HepG2 (cell line): ENCODE measurements around the gene TMEM174. TPM values are rescaled to one million over a fixed set of nuclear protein-coding genes. Genes with fewer than 3 reads are reported as not detected.
A peak's percentile ranks its signal among the peaks of the same experiment; 100 is the strongest.

ENCODE experiments used
- AKAP8 ChIP-seq: sonication (generic); formaldehyde crosslinking; IDR thresholded peaks from 2 replicates; pipeline ENCODE4 v1.5.1; 2020; ENCODE audit warnings: mild to moderate bottlenecking, missing genetic modification reagents
- CEBPG ChIP-seq: IDR thresholded peaks from 2 replicates; pipeline ENCODE4 v1.6.1; 2016
- GABPA ChIP-seq, 2 experiments: IDR thresholded peaks; 2 replicates each; pipeline ENCODE4 v1.6.1; 2011 to 2016; ENCODE audit warnings: low read depth in 2 of 2, low read length in 1 of 2, missing biosample characterization in 1 of 2, missing genetic modification characterization in 1 of 2
- HMGA1 ChIP-seq: sonication (generic); formaldehyde crosslinking; conservative IDR thresholded peaks from 2 replicates; pipeline ENCODE4 v1.4.0; 2020; ENCODE audit warnings: missing genetic modification reagents
- MAFK ChIP-seq, 2 experiments: IDR thresholded peaks in 1 of 2; conservative IDR thresholded peaks in 1 of 2; 2 replicates each; pipeline ENCODE4 v1.6.1; 2011; ENCODE audit warnings: improper control_type of control experiment in 2 of 2, low read length in 2 of 2
- MIXL1 ChIP-seq: IDR thresholded peaks from 2 replicates; pipeline ENCODE4 v1.6.1; 2016
- MXI1 ChIP-seq: IDR thresholded peaks from 3 replicates; pipeline ENCODE4 v1.6.1; 2012; ENCODE audit warnings: low read depth, low read length, inconsistent platforms, borderline replicate concordance
- PBX3 ChIP-seq: sonication (generic); formaldehyde crosslinking; IDR thresholded peaks from 2 replicates; pipeline ENCODE4 v1.8.1; 2023; ENCODE audit warnings: missing genetic modification reagents, inconsistent platforms, borderline replicate concordance
- PHF21A ChIP-seq: sonication (generic); formaldehyde crosslinking; IDR thresholded peaks from 2 replicates; pipeline ENCODE4 v1.5.0; 2020; ENCODE audit warnings: mild to moderate bottlenecking, missing genetic modification reagents
- PREB ChIP-seq: sonication (generic); formaldehyde crosslinking; IDR thresholded peaks from 2 replicates; pipeline ENCODE4 v1.4.0; 2020; ENCODE audit warnings: missing genetic modification reagents
- RARG ChIP-seq: sonication (generic); formaldehyde crosslinking; IDR thresholded peaks from 2 replicates; pipeline ENCODE4 v1.4.0; 2020; ENCODE audit warnings: low read depth, mild to moderate bottlenecking, missing genetic modification reagents
- RXRB ChIP-seq: IDR thresholded peaks from 2 replicates; pipeline ENCODE4 v1.6.1; 2016; ENCODE audit warnings: borderline replicate concordance, missing genetic modification reagents, missing compliant biosample characterization
- SP5 ChIP-seq: IDR thresholded peaks from 2 replicates; pipeline ENCODE4 v1.6.1; 2016; ENCODE audit warnings: low read depth, borderline replicate concordance
- SPEN ChIP-seq: sonication (generic); formaldehyde crosslinking; IDR thresholded peaks from 2 replicates; pipeline ENCODE4 v1.5.1; 2020; ENCODE audit warnings: low read depth, mild to moderate bottlenecking, missing genetic modification reagents
- TBX2 ChIP-seq: sonication (generic); formaldehyde crosslinking; IDR thresholded peaks from 2 replicates; pipeline ENCODE4 v1.5.0; 2020; ENCODE audit warnings: missing genetic modification reagents, mild to moderate bottlenecking, borderline replicate concordance
- TFAP4 ChIP-seq: sonication (generic); IDR thresholded peaks from 2 replicates; pipeline ENCODE4 v1.6.1; 2016; ENCODE audit warnings: low read depth, borderline replicate concordance
- ZC3H4 ChIP-seq: sonication (generic); formaldehyde crosslinking; IDR thresholded peaks from 2 replicates; pipeline ENCODE4 v1.4.0; 2020; ENCODE audit warnings: missing genetic modification reagents, borderline replicate concordance
- ZMYM4 ChIP-seq: sonication (generic); formaldehyde crosslinking; IDR thresholded peaks from 2 replicates; pipeline ENCODE4 v1.8.1; 2023; ENCODE audit warnings: mild to moderate bottlenecking, missing genetic modification reagents
- ZNF12 ChIP-seq: sonication (generic); formaldehyde crosslinking; IDR thresholded peaks from 2 replicates; pipeline ENCODE4 v1.5.0; 2020; ENCODE audit warnings: missing genetic modification reagents
- ZNF276 ChIP-seq: sonication (generic); formaldehyde crosslinking; IDR thresholded peaks from 2 replicates; pipeline ENCODE4 v1.4.0; 2020; ENCODE audit warnings: mild to moderate bottlenecking, low read depth, missing genetic modification reagents
- ZNF441 ChIP-seq: sonication (generic); formaldehyde crosslinking; IDR thresholded peaks from 2 replicates; pipeline ENCODE4 v1.7.0; 2021; ENCODE audit warnings: missing genetic modification reagents, borderline replicate concordance
- ZNF614 ChIP-seq: IDR thresholded peaks from 2 replicates; pipeline ENCODE4 v1.6.1; 2018; ENCODE audit warnings: missing biosample characterization, missing genetic modification reagents, inconsistent platforms, borderline replicate concordance
- ZNF619 ChIP-seq: sonication (generic); formaldehyde crosslinking; IDR thresholded peaks from 2 replicates; pipeline ENCODE4 v1.4.0; 2020; ENCODE audit warnings: mild to moderate bottlenecking, missing genetic modification reagents
- ZNF660 ChIP-seq: sonication (generic); formaldehyde crosslinking; IDR thresholded peaks from 2 replicates; pipeline ENCODE4 v1.5.1; 2020; ENCODE audit warnings: mild to moderate bottlenecking, low read depth, missing genetic modification reagents, borderline replicate concordance
- ZNF672 ChIP-seq: sonication (generic); formaldehyde crosslinking; IDR thresholded peaks from 2 replicates; pipeline ENCODE4 v1.8.1; 2022; ENCODE audit warnings: missing genetic modification reagents
- ZNF7 ChIP-seq: IDR thresholded peaks from 2 replicates; pipeline ENCODE4 v1.6.1; 2016; ENCODE audit warnings: missing biosample characterization, missing genetic modification reagents
- ZNF879 ChIP-seq: sonication (generic); formaldehyde crosslinking; IDR thresholded peaks from 2 replicates; pipeline ENCODE4 v1.8.1; 2023; ENCODE audit warnings: missing genetic modification reagents
- polyA plus RNA-seq, 8 experiments: library from polyadenylated mRNA; depleted of rRNA in 3 of 8; stranded (reverse) in 7 of 8; unstranded in 1 of 8; fragments of >200 nt; fragmentation: Illumina TruSeq in 4 of 8; extraction: Trizol in 4 of 8; gene quantifications; 2 replicates each; pipeline versions ENCODE4 v1.2.1 to v1.2.3, GENCODE V29; 2011 to 2016; ENCODE audit warnings: low read depth in 4 of 8, missing spikeins in 1 of 8, mixed read lengths in 1 of 8; ENCODE audit not compliant: insufficient read depth in 1 of 8
- total RNA-seq, 5 experiments: library from RNA; depleted of rRNA; stranded (reverse); fragments of >200 nt; fragmentation: Illumina TruSeq; extraction: Trizol; gene quantifications; 2 replicates each; pipeline ENCODE4 v1.2.3, GENCODE V29; 2016; ENCODE audit warnings: low read depth in 1 of 5

Gene TMEM174
- total and polyA plus RNA-seq, 2 of the 13 experiments (the other 11 are each of a cell fraction or from before 2014, with no cell fraction given): not detected

GRCh38 chr5:73215891-73216610 lies 43.1 kb downstream of the TMEM174 start (continued):
- TF ChIP-seq PREB (no peak), ZNF7 (CRISPR knock-in tag) (0 out of 2 replicates have a peak, but pooled peaks have one; percentile 12), TBX2 (CRISPR knock-in tag) (peak; percentile 86), RXRB (CRISPR knock-in tag) (peak; percentile 33; the same call in 1 of the 2 replicates), PBX3 (no peak), RARG (CRISPR knock-in tag) (no peak), HMGA1 (no peak), ZNF441 (CRISPR knock-in tag) (0 out of 2 replicates have a peak, but pooled peaks have one; percentile 11), GABPA (IDR thresholded peaks at IDR 0.05; ENCODE audit: low read depth, low read length) (no peak), GABPA (CRISPR knock-in tag; IDR thresholded peaks at IDR 0.05; ENCODE audit: low read depth) (no peak), CEBPG (0 out of 2 replicates have a peak, but pooled peaks have one; percentile 16), MAFK (conservative IDR thresholded peaks at IDR 0.05 in 1 of 2, IDR thresholded peaks at IDR 0.05 in 1 of 2; ENCODE audit: low read length in 2 of 2) (no peak), ZNF619 (CRISPR knock-in tag) (peak; percentile 77; the same call in 1 of the 2 replicates), SPEN (CRISPR knock-in tag) (no peak), ZNF672 (CRISPR knock-in tag) (no peak), ZNF276 (CRISPR knock-in tag) (peak; percentile 45; the same call in 1 of the 2 replicates), TFAP4 (peak; percentile 18; the same call in 1 of the 2 replicates), ZNF12 (CRISPR knock-in tag) (no peak), ZNF660 (no peak), SP5 (CRISPR knock-in tag) (no peak), MIXL1 (CRISPR knock-in tag) (no peak), ZNF879 (0 out of 2 replicates have a peak, but pooled peaks have one; percentile 28), ZNF614 (CRISPR knock-in tag) (peak; percentile 62; the same call in 1 of the 2 replicates), ZC3H4 (CRISPR knock-in tag) (no peak), ZMYM4 (peak; percentile 68; the same call in 1 of the 2 replicates), PHF21A (CRISPR knock-in tag) (no peak), AKAP8 (CRISPR knock-in tag) (no peak), MXI1 (no peak)
